Tibial nerve (tissue), 4 donors: ENCODE measurements around the gene ATP2A1. TPM values are rescaled to one million over a fixed set of nuclear protein-coding genes. Genes with fewer than 3 reads are reported as not detected.

ENCODE experiments used
- DNase-seq, 2 donors: peaks; one replicate each; pipeline ENCODE4 v3.0.0-alpha.2; 2019; ENCODE audit warnings: low spot score in 2 of 2
- H3K27ac ChIP-seq, 4 donors: fragments of 200-600 bp; sonication (generic) in 3 of 4; one replicate each; pipeline ENCODE4 v1.5.1; 2017 to 2019; ENCODE audit warnings: mild to moderate bottlenecking in 1 of 4
- H3K27me3 ChIP-seq, 2 donors: fragments of 200-600 bp; sonication (generic) in 1 of 2; one replicate each; pipeline versions ENCODE4 v1.5.1 to v1.6.0; 2017 to 2019
- H3K36me3 ChIP-seq, 3 donors: fragments of 200-600 bp; sonication (generic); one replicate each; pipeline ENCODE4 v1.5.1; 2018 to 2019
- H3K4me1 ChIP-seq, 4 donors: fragments of 200-600 bp; sonication (generic) in 3 of 4; one replicate each; pipeline ENCODE4 v1.5.1; 2017 to 2019
- H3K4me3 ChIP-seq, 4 donors: fragments of 200-600 bp; sonication (generic) in 3 of 4; one replicate each; pipeline ENCODE4 v1.5.1; 2017 to 2019; ENCODE audit warnings: mild to moderate bottlenecking in 1 of 4, moderate library complexity in 1 of 4
- H3K9me3 ChIP-seq, 4 donors: fragments of 200-600 bp; sonication (generic) in 3 of 4; one replicate each; pipeline ENCODE4 v1.5.1; 2017 to 2019
- CTCF ChIP-seq, 5 experiments: fragments of 200-600 bp in 3 of 5; fragments of 450-650 bp in 2 of 5; sonication (generic) in 3 of 5; IDR thresholded peaks; one replicate each; pipeline ENCODE4 v1.5.1; 2016 to 2019; ENCODE audit warnings: antibody characterized with exemption in 5 of 5, mild to moderate bottlenecking in 3 of 5, moderate library complexity in 2 of 5
- EP300 ChIP-seq, 2 donors: sonication (generic); formaldehyde crosslinking; IDR thresholded peaks; one replicate each; pipeline ENCODE4 v1.6.1; 2017; ENCODE audit warnings: antibody characterized with exemption in 2 of 2, mild to moderate bottlenecking in 1 of 2
- POLR2A ChIP-seq, 2 donors: fragments of 450-650 bp; IDR thresholded peaks; one replicate each; pipeline ENCODE4 v1.6.1; 2017; ENCODE audit warnings: antibody characterized with exemption in 2 of 2, mild to moderate bottlenecking in 2 of 2, moderate library complexity in 2 of 2
- WGBS, 2 donors: methylation state at CpG; one replicate each; pipeline ENCODE4 v1.1.5; 2018; 5-methylcytosine and 5-hydroxymethylcytosine counted together
- total RNA-seq, 4 donors: library from RNA; depleted of rRNA; stranded (reverse); fragments of >200 nt; gene quantifications; one replicate each; pipeline ENCODE4 v1.1.0, GENCODE V29; 2016

ATP2A1 gene
- total RNA-seq, 4 donors from 2014 or later, result 0.20 to 0.90 (median 0.21) TPM

DNA sequence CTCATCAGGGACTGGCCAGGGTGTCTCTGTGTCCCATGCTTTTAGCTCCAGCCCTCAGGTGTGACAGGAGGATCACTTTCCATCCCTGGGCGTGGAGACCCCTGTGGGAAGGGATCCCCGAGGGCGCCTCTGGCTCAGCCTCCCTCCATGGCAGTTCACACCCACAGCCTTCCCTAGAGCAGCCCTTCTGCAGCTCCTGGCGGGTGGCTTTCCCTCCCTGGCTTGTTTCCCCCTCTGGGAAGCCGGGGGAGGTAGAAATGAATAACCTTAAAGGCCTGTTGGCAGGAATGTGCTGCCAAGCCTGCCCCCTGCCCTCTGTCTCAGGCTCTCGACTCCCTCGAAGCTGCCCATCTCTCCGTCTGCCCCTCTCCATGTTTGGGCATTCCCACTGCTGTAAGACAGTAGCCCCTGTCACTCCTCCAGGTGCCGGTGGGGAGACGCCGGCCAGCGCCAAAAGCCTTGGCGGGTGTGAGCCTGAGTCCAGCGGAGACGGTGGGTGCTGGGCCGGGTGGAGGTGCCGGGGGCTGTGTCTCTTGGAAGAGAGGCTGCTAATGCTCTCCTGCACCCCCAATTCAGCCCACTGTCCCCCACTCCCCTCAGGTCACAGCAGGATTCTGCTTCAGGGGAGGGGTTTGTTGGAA, 2.1 kb upstream of the ATP2A1 start:
- peaks cover 0 to 24% (median 11%) of the 10 kb centered on the region in 4 donors for H3K4me1 ChIP-seq
- no peak for DNase-seq
- H3K36me3 ChIP-seq, result peaks cover 0 to 48% (median 0%) of the 10 kb centered on the region in 3 donors
- H3K27me3 ChIP-seq, result no peaks in the 10 kb centered on the region
- WGBS, 2 donors, result 51 to 52% methylated on average over 15 to 17 of the region's 17 CpGs
- no peak overlapping the region for H3K27ac ChIP-seq
- H3K4me3 ChIP-seq, result no peak overlapping the region
- no peaks in the 10 kb centered on the region for H3K9me3 ChIP-seq
- TF ChIP-seq POLR2A (IDR thresholded peaks at IDR 0.05) (no peak), EP300 (IDR thresholded peaks at IDR 0.05) (no peak), CTCF (IDR thresholded peaks at IDR 0.05) (no peak)

DNA sequence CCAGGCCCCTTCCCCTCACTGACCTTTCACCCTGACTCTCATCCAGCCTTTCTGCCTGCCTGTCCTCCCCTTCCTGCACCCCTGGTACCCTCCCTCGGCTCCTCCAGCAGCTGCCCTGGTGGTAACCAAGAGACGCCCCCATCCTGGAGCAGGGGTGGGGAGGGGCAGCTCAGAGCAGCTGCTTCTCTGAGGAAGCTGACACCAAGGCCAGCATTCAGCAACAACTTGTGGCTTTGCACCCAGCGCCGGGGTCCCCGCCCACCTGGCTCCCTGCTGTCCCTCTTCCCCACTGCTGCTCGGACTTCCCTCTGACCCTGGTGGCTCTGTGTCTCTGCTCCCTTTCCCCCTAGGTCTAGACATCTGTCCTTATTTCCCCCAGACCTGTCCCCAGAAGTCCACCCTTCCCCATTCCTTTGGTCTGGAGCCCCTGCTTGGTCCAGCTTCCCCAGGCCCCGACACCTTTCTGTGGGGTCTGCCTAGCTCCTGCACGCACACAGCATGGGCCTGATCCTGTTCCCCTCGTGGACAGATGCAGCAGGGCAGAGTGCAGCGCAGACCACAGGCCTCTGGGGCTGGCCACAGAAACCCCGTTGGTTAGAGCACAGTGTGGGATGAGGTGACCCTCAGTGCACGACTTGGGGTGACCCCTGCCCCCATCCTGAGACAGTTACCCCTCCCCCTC, 1.2 kb upstream of the ATP2A1 start:
- Histone ChIP-seq H3K4me3 (no peak overlapping the region), H3K27me3 (peaks cover 0 to under 1% of the 10 kb centered on the region in 2 donors), H3K9me3 (no peaks in the 10 kb centered on the region), H3K36me3 (peaks cover 0 to 38% (median 0%) of the 10 kb centered on the region in 3 donors), H3K27ac (no peak overlapping the region), H3K4me1 (peaks cover 0 to 24% (median 11%) of the 10 kb centered on the region in 4 donors)
- WGBS, 2 donors, result 33 to 49% methylated on average over 11 to 12 of the region's 12 CpGs
- TF ChIP-seq CTCF (IDR thresholded peaks at IDR 0.05) (no peak), POLR2A (IDR thresholded peaks at IDR 0.05) (no peak), EP300 (IDR thresholded peaks at IDR 0.05) (no peak)
- no peak for DNase-seq

GRCh38 chr16:28877655-28878000, 660 bp upstream of the ATP2A1 start:
- Histone ChIP-seq H3K4me3 (no peak overlapping the region), H3K36me3 (peaks cover 0 to 33% (median 0%) of the 10 kb centered on the region in 3 donors), H3K4me1 (peaks cover 0 to 27% (median 11%) of the 10 kb centered on the region in 4 donors), H3K27me3 (peaks cover 0 to 5% of the 10 kb centered on the region in 2 donors), H3K27ac (no peak overlapping the region), H3K9me3 (no peaks in the 10 kb centered on the region)
- no peak for DNase-seq
- TF ChIP-seq EP300 (IDR thresholded peaks at IDR 0.05) (no peak), POLR2A (IDR thresholded peaks at IDR 0.05) (no peak), CTCF (IDR thresholded peaks at IDR 0.05) (no peak)
- WGBS, 2 donors, result 38 to 67% methylated on average over 2 of the region's 2 CpGs

GRCh38 chr16:28879261-28879840, 1.1 kb downstream of the ATP2A1 start:
- Histone ChIP-seq H3K36me3 (peaks cover 0 to 16% (median 0%) of the 10 kb centered on the region in 3 donors), H3K27me3 (peaks cover 0 to 8% of the 10 kb centered on the region in 2 donors), H3K4me3 (peak overlapping the region; percentile 37 to 84 (median 64)), H3K27ac (peak overlapping the region in 2 of 4 donors; percentile 19 to 52), H3K9me3 (no peaks in the 10 kb centered on the region), H3K4me1 (peaks cover 0 to 34% (median 11%) of the 10 kb centered on the region in 4 donors)
- no peak for DNase-seq
- no peak for TF ChIP-seq POLR2A (IDR thresholded peaks at IDR 0.05)
- TF ChIP-seq CTCF (IDR thresholded peaks at IDR 0.05), result no peak
- no peak for TF ChIP-seq EP300 (IDR thresholded peaks at IDR 0.05)
- WGBS, 2 donors, result 3 to 4% methylated on average over 7 to 24 of the region's 27 CpGs
